ENCODE results near the gene POU2AF1.

POU2AF1 gene

DNA sequence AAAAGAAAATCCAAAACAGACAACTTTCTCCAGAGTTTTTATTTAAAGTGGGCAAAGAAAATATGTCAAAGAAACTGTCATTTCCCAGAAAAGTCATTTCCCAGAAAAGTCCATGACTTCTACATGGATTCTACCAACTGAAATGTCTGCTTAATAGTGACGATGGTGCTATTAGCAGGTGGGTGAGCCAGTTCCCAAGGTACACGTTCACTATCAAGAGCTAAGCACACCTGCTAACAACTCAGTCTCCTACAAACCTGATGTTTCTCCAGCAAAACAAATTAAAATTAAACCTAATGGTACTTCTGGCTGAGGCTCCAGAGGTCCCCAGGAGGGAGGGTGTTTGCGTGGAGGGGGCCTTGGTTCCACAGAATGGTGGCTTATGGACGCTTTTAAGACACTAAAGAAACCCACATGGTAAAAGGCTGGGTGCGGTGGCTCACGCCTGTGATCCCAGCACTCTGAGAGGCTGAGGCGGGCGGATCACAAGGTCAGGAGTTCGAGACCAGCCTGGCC is 26.8 kb downstream of the POU2AF1 start (continued):
- TF ChIP-seq, protein P1, sequence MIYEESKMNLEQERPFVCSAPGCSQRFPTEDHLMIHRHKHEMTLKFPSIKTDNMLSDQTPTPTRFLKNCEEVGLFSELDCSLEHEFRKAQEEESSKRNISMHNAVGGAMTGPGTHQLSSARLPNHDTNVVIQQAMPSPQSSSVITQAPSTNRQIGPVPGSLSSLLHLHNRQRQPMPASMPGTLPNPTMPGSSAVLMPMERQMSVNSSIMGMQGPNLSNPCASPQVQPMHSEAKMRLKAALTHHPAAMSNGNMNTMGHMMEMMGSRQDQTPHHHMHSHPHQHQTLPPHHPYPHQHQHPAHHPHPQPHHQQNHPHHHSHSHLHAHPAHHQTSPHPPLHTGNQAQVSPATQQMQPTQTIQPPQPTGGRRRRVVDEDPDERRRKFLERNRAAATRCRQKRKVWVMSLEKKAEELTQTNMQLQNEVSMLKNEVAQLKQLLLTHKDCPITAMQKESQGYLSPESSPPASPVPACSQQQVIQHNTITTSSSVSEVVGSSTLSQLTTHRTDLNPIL (CRISPR knock-in tag; IDR thresholded peaks at IDR 0.05; ENCODE audit: low read depth): no peak

DNA sequence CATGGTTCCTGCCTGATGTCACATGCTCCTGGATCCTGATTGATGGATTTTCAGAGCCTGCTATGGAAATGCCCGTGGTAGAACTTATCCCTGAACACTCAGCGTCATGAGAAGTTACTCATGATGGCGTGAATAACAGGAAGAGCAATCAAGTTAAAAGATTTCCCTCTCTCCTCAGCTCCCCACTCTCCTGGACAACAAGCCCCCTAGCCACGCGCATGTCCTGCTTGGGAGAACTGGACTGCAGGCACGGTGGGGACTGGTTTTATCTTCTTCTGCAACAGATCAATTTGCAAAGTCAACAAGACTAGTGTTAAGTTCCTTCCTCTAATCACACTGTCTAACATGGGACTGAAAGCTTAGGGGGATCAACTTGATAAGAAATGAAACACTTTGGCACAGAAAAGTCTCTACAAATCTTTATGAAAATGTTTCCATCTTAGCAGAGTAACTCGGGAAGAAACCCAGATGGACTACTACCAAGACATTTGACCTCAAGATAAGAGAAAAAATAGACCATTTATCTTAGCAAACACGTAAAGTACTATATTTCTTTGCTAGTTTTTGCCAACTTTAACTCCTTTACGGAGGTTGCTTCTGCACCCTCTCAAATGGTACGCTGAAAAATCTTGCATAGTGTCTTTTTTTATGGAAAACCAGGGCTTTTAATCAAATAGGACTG is 27.6 kb downstream of the POU2AF1 start:
- ATAC-seq: no peak
- TF ChIP-seq, protein P2, sequence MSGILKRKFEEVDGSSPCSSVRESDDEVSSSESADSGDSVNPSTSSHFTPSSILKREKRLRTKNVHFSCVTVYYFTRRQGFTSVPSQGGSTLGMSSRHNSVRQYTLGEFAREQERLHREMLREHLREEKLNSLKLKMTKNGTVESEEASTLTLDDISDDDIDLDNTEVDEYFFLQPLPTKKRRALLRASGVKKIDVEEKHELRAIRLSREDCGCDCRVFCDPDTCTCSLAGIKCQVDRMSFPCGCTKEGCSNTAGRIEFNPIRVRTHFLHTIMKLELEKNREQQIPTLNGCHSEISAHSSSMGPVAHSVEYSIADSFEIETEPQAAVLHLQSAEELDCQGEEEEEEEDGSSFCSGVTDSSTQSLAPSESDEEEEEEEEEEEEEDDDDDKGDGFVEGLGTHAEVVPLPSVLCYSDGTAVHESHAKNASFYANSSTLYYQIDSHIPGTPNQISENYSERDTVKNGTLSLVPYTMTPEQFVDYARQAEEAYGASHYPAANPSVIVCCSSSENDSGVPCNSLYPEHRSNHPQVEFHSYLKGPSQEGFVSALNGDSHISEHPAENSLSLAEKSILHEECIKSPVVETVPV (CRISPR knock-in tag; IDR thresholded peaks at IDR 0.05): no peak
- TF ChIP-seq TOX (CRISPR knock-in tag; IDR thresholded peaks at IDR 0.05; ENCODE audit: borderline replicate concordance): no peak
- TF ChIP-seq BACH2 (CRISPR knock-in tag; IDR thresholded peaks at IDR 0.05; ENCODE audit: borderline replicate concordance): no peak
- no peak for TF ChIP-seq RARB (CRISPR knock-in tag; IDR thresholded peaks at IDR 0.05)
- no peak for TF ChIP-seq ZFP3 (CRISPR knock-in tag; IDR thresholded peaks at IDR 0.05)
- TF ChIP-seq OSR1 (CRISPR knock-in tag; IDR thresholded peaks at IDR 0.05): no peak
- no peak for TF ChIP-seq ESRRG (CRISPR knock-in tag; IDR thresholded peaks at IDR 0.05)
- TF ChIP-seq ZFP30 (CRISPR knock-in tag; IDR thresholded peaks at IDR 0.05): no peak
- no peak for TF ChIP-seq CSDC2 (CRISPR knock-in tag; IDR thresholded peaks at IDR 0.05)
- TF ChIP-seq ZC3H10 (CRISPR knock-in tag; IDR thresholded peaks at IDR 0.05): no peak
- no peak for TF ChIP-seq ZNF8 (CRISPR knock-in tag; IDR thresholded peaks at IDR 0.05)
- TF ChIP-seq GLIS3 (CRISPR knock-in tag; IDR thresholded peaks at IDR 0.05): no peak
- TF ChIP-seq, protein P3, sequence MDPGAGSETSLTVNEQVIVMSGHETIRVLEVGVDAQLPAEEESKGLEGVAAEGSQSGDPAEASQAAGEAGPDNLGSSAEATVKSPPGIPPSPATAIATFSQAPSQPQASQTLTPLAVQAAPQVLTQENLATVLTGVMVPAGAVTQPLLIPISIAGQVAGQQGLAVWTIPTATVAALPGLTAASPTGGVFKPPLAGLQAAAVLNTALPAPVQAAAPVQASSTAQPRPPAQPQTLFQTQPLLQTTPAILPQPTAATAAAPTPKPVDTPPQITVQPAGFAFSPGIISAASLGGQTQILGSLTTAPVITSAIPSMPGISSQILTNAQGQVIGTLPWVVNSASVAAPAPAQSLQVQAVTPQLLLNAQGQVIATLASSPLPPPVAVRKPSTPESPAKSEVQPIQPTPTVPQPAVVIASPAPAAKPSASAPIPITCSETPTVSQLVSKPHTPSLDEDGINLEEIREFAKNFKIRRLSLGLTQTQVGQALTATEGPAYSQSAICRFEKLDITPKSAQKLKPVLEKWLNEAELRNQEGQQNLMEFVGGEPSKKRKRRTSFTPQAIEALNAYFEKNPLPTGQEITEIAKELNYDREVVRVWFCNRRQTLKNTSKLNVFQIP (CRISPR knock-in tag; IDR thresholded peaks at IDR 0.05; ENCODE audit: borderline replicate concordance, low read depth): no peak
- no peak for TF ChIP-seq SNAI2 (CRISPR knock-in tag; IDR thresholded peaks at IDR 0.05)

DNA sequence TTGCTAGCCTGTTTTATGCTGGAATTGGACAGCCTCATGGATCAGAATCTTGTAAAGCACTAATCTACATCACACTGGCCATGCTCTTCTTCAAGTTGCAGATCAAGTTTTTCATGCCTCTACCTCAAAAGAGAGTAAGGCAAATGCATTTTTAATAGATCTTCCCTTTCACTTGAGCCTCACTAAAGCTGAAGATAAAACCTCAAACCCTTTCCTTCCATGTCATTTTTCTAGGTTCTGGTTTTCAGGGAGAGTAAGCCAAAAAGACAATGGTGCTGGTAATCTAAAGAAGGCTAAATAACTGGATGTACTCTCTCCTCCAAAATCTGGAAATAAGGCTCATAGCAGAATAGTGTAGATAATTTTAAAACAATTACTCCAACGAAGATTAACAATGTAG is 28.3 kb downstream of the POU2AF1 start:
- TF ChIP-seq ZFP3 (CRISPR knock-in tag; IDR thresholded peaks at IDR 0.05) (no peak), TOX (CRISPR knock-in tag; IDR thresholded peaks at IDR 0.05; ENCODE audit: borderline replicate concordance) (no peak), ZC3H10 (CRISPR knock-in tag; IDR thresholded peaks at IDR 0.05) (no peak), ARNTL (CRISPR knock-in tag; IDR thresholded peaks at IDR 0.05; ENCODE audit: borderline replicate concordance, low read depth) (no peak), ZNF8 (CRISPR knock-in tag; IDR thresholded peaks at IDR 0.05) (no peak), PPARA (CRISPR knock-in tag; IDR thresholded peaks at IDR 0.05; ENCODE audit: borderline replicate concordance) (no peak), ESRRG (CRISPR knock-in tag; IDR thresholded peaks at IDR 0.05) (no peak), BACH2 (CRISPR knock-in tag; IDR thresholded peaks at IDR 0.05; ENCODE audit: borderline replicate concordance) (no peak), OSR1 (CRISPR knock-in tag; IDR thresholded peaks at IDR 0.05) (no peak), ZNF565 (CRISPR knock-in tag; conservative IDR thresholded peaks at IDR 0.05; ENCODE audit: low read depth) (no peak), ISL1 (CRISPR knock-in tag; IDR thresholded peaks at IDR 0.05) (no peak), ZFP30 (CRISPR knock-in tag; IDR thresholded peaks at IDR 0.05) (no peak)
- TF ChIP-seq, protein P4, sequence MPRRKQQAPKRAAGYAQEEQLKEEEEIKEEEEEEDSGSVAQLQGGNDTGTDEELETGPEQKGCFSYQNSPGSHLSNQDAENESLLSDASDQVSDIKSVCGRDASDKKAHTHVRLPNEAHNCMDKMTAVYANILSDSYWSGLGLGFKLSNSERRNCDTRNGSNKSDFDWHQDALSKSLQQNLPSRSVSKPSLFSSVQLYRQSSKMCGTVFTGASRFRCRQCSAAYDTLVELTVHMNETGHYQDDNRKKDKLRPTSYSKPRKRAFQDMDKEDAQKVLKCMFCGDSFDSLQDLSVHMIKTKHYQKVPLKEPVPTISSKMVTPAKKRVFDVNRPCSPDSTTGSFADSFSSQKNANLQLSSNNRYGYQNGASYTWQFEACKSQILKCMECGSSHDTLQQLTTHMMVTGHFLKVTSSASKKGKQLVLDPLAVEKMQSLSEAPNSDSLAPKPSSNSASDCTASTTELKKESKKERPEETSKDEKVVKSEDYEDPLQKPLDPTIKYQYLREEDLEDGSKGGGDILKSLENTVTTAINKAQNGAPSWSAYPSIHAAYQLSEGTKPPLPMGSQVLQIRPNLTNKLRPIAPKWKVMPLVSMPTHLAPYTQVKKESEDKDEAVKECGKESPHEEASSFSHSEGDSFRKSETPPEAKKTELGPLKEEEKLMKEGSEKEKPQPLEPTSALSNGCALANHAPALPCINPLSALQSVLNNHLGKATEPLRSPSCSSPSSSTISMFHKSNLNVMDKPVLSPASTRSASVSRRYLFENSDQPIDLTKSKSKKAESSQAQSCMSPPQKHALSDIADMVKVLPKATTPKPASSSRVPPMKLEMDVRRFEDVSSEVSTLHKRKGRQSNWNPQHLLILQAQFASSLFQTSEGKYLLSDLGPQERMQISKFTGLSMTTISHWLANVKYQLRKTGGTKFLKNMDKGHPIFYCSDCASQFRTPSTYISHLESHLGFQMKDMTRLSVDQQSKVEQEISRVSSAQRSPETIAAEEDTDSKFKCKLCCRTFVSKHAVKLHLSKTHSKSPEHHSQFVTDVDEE (CRISPR knock-in tag; IDR thresholded peaks at IDR 0.05): no peak
- no peak for ATAC-seq

DNA sequence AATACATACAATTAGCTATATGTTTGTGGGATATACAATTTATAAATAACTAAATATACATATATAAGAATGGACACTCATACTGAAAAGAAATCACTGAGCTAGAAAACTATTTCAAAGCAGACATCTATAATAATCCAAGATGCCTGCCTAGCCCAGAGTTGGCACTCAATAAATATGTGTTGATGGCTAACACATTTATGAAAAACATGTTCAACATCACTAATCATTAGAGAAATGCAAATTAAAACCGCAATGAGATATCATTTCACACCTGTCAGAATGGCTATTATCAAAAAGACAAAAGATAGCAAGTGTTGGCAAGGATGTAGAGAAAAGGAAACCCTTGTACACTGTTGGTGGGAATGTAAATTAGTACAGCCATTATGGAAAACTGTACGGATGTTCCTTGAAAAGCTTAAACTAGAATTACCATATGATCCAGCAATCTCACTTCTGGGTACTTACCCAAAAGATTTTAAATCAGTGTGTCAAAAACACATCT is 29.8 kb downstream of the POU2AF1 start:
- no peak for ATAC-seq
- TF ChIP-seq TOX (CRISPR knock-in tag; IDR thresholded peaks at IDR 0.05; ENCODE audit: borderline replicate concordance) (no peak), ISL1 (CRISPR knock-in tag; IDR thresholded peaks at IDR 0.05) (no peak), TCF4 (CRISPR knock-in tag; IDR thresholded peaks at IDR 0.05; ENCODE audit: borderline replicate concordance) (no peak), ARNTL (CRISPR knock-in tag; IDR thresholded peaks at IDR 0.05; ENCODE audit: borderline replicate concordance, low read depth) (no peak), ZNF70 (CRISPR knock-in tag; IDR thresholded peaks at IDR 0.05) (no peak), ZFP3 (CRISPR knock-in tag; IDR thresholded peaks at IDR 0.05) (no peak), ZFP30 (CRISPR knock-in tag; IDR thresholded peaks at IDR 0.05) (no peak), GLIS3 (CRISPR knock-in tag; IDR thresholded peaks at IDR 0.05) (no peak)
- TF ChIP-seq, protein P5, sequence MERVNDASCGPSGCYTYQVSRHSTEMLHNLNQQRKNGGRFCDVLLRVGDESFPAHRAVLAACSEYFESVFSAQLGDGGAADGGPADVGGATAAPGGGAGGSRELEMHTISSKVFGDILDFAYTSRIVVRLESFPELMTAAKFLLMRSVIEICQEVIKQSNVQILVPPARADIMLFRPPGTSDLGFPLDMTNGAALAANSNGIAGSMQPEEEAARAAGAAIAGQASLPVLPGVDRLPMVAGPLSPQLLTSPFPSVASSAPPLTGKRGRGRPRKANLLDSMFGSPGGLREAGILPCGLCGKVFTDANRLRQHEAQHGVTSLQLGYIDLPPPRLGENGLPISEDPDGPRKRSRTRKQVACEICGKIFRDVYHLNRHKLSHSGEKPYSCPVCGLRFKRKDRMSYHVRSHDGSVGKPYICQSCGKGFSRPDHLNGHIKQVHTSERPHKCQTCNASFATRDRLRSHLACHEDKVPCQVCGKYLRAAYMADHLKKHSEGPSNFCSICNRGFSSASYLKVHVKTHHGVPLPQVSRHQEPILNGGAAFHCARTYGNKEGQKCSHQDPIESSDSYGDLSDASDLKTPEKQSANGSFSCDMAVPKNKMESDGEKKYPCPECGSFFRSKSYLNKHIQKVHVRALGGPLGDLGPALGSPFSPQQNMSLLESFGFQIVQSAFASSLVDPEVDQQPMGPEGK (CRISPR knock-in tag; IDR thresholded peaks at IDR 0.05; ENCODE audit: borderline replicate concordance): no peak

All from SK-N-SH treated with all-trans-retinoic acid at 6 μM for 48 hours (cell line).